CD14-positive monocyte (primary cell): ENCODE measurements around the gene IFNA17. TPM values are rescaled to one million over a fixed set of nuclear protein-coding genes. Genes with fewer than 3 reads are reported as not detected.
"Not testable (repeated sequence)": the region's sequence is repeated elsewhere in the genome, so short reads cannot be mapped to it uniquely, and the experiment has no call there.

Experiments
- DNase-seq, 3 donors: peaks; one replicate each; pipeline ENCODE4 v3.0.0-alpha.2; 2011 to 2022
- H2AFZ ChIP-seq: 2 replicates; pipeline ENCODE4 v1.6.0; 2012; ENCODE audit warnings: mild to moderate bottlenecking, low read depth, low read length, inconsistent platforms; ENCODE audit not compliant: insufficient read depth, poor library complexity, severe bottlenecking
- H3K27ac ChIP-seq, 2 donors: 1 replicate in 1 of 2; 2 replicates in 1 of 2; pipeline ENCODE4 v1.5.1; 2012 to 2013; ENCODE audit warnings: low read length in 2 of 2, control low read depth in 1 of 2, inconsistent platforms in 1 of 2, low read depth in 1 of 2, mild to moderate bottlenecking in 1 of 2
- H3K27me3 ChIP-seq, 2 donors: one replicate each; pipeline versions ENCODE4 v1.6.0 to v1.6.1; 2011 to 2013; ENCODE audit warnings: low read length in 2 of 2; ENCODE audit not compliant: control insufficient read depth in 2 of 2, insufficient read depth in 2 of 2
- H3K36me3 ChIP-seq, 2 donors: replicated peaks in 1 of 2; 1 replicate in 1 of 2; 2 replicates in 1 of 2; pipeline versions ENCODE4 v1.5.1 to v1.6.1; 2012 to 2013; ENCODE audit warnings: low read length in 2 of 2, control low read depth in 1 of 2, inconsistent platforms in 1 of 2, mild to moderate bottlenecking in 1 of 2; ENCODE audit not compliant: insufficient read depth in 2 of 2, control insufficient read depth in 1 of 2
- H3K4me1 ChIP-seq, 2 donors: 1 replicate in 1 of 2; 2 replicates in 1 of 2; pipeline versions ENCODE4 v1.5.1 to v1.6.1; 2012 to 2013; ENCODE audit warnings: low read length in 2 of 2, control low read depth in 1 of 2, inconsistent platforms in 1 of 2, mild to moderate bottlenecking in 1 of 2, moderate library complexity in 1 of 2; ENCODE audit not compliant: insufficient read depth in 2 of 2, control insufficient read depth in 1 of 2
- H3K4me2 ChIP-seq: replicated peaks from 2 replicates; pipeline ENCODE3; 2012; ENCODE audit warnings: low read length, moderate library complexity, mild to moderate bottlenecking; ENCODE audit not compliant: poor library complexity, severe bottlenecking; ENCODE audit errors: extremely low read depth
- H3K4me3 ChIP-seq, 3 experiments: fragments of 200-600 bp in 1 of 3; sonication (generic) in 1 of 3; replicated peaks in 1 of 3; 1 replicate in 2 of 3; 2 replicates in 1 of 3; pipeline ENCODE4 v1.5.1; 2011 to 2013; ENCODE audit warnings: low read length in 3 of 3, mild to moderate bottlenecking in 3 of 3, control low read depth in 2 of 3, low read depth in 2 of 3, inconsistent platforms in 1 of 3, moderate library complexity in 1 of 3
- H3K79me2 ChIP-seq: 2 replicates; pipeline ENCODE4 v1.6.0; 2012; ENCODE audit warnings: mild to moderate bottlenecking, control low read depth, inconsistent platforms, low read length, moderate library complexity; ENCODE audit not compliant: insufficient read depth
- H3K9ac ChIP-seq: 2 replicates; pipeline ENCODE4 v1.6.0; 2017; ENCODE audit warnings: low read length, mild to moderate bottlenecking; ENCODE audit not compliant: insufficient read depth, poor library complexity, severe bottlenecking
- H3K9me3 ChIP-seq, 2 donors: replicated peaks in 1 of 2; 1 replicate in 1 of 2; 2 replicates in 1 of 2; pipeline versions ENCODE4 v1.5.1 to v1.6.1; 2012 to 2013; ENCODE audit warnings: low read length in 2 of 2, control low read depth in 1 of 2; ENCODE audit not compliant: control insufficient read depth in 1 of 2, insufficient read depth in 1 of 2
- H4K20me1 ChIP-seq: 2 replicates; pipeline ENCODE4 v1.6.0; 2012; ENCODE audit warnings: mild to moderate bottlenecking, low read length, control low read depth, moderate library complexity; ENCODE audit not compliant: insufficient read depth
- H3K27ac Mint-ChIP-seq, 7 donors: one replicate each; pipeline ENCODE4 v1.8.0; 2020; ENCODE audit warnings: mild to moderate bottlenecking in 7 of 7, mixed read lengths in 7 of 7, moderate library complexity in 6 of 7, inconsistent platforms in 2 of 7
- H3K27me3 Mint-ChIP-seq, 3 donors: one replicate each; pipeline ENCODE4 v1.8.0; 2021 to 2022; ENCODE audit warnings: low read depth in 3 of 3, mild to moderate bottlenecking in 3 of 3, mixed read lengths in 3 of 3, moderate library complexity in 3 of 3, inconsistent platforms in 1 of 3
- H3K36me3 Mint-ChIP-seq, 2 donors: one replicate each; pipeline ENCODE4 v1.8.0; 2020; ENCODE audit warnings: mixed read lengths in 2 of 2, inconsistent platforms in 1 of 2, mild to moderate bottlenecking in 1 of 2
- H3K4me1 Mint-ChIP-seq: one replicate; pipeline ENCODE4 v1.8.0; 2020; ENCODE audit warnings: mild to moderate bottlenecking, mixed read lengths
- H3K4me3 Mint-ChIP-seq, 2 donors: one replicate each; pipeline ENCODE4 v1.8.0; 2020; ENCODE audit warnings: mild to moderate bottlenecking in 2 of 2, mixed read lengths in 2 of 2, moderate library complexity in 1 of 2
- H3K9me3 Mint-ChIP-seq, 7 donors: one replicate each; pipeline ENCODE4 v1.8.0; 2020 to 2022; ENCODE audit warnings: mixed read lengths in 7 of 7, mild to moderate bottlenecking in 6 of 7, moderate library complexity in 6 of 7, inconsistent platforms in 2 of 7
- WGBS: methylation state at CpG from one replicate; pipeline ENCODE4 v1.1.5; 2013; ENCODE audit warnings: missing lambda C conversion rate; ENCODE audit not compliant: insufficient coverage; 5-methylcytosine and 5-hydroxymethylcytosine counted together
- intact Hi-C, 2 donors: fragments of 100-400 bp; cut with micrococcal nuclease; formaldehyde crosslinking; loops; one replicate each; pipeline versions ENCODE4 v1.15.0 to v1.15.1; 2023
- polyA plus RNA-seq, 3 donors: library from polyadenylated mRNA; depleted of rRNA in 1 of 3; unstranded in 2 of 3; stranded (reverse) in 1 of 3; fragments of 300-500 nt in 2 of 3; fragments of >200 nt in 1 of 3; fragmentation: Illumina TruSeq in 2 of 3; gene quantifications; 1 replicate in 2 of 3; 2 replicates in 1 of 3; pipeline ENCODE4 v1.2.3, GENCODE V29; 2012 to 2021
- TF ChIP-seq, protein P1 (sequence below): fragments of 200-600 bp; IDR thresholded peaks from one replicate; pipeline ENCODE4 v1.8.0; 2022; ENCODE audit warnings: antibody characterized with exemption, mild to moderate bottlenecking

Gene IFNA17
- polyA plus RNA-seq, 3 donors: not detected

GRCh38 chr9:21213411-21214326 is 14.4 kb downstream of the IFNA17 start:
- Mint-ChIP-seq H3K4me3 (peak overlapping the region in 1 of 2 donors; percentile 80), H3K4me1 (peaks cover 19% of the 10 kb centered on the region), H3K27ac (peak overlapping the region in 4 of 7 donors; percentile 9 to 81 (median 32))
- peak; percentile 15 to 35 (median 32) for DNase-seq
- H3K27me3 Mint-ChIP-seq, intact Hi-C loops, H4K20me1 ChIP-seq, H3K36me3 Mint-ChIP-seq, H3K27me3 ChIP-seq, H2AFZ ChIP-seq, H3K36me3 ChIP-seq, H3K4me3 ChIP-seq, H3K79me2 ChIP-seq, H3K9me3 ChIP-seq, H3K27ac ChIP-seq, H3K9ac ChIP-seq, H3K4me2 ChIP-seq, H3K4me1 ChIP-seq, H3K9me3 Mint-ChIP-seq: not testable (repeated sequence)
- TF ChIP-seq, protein P1, sequence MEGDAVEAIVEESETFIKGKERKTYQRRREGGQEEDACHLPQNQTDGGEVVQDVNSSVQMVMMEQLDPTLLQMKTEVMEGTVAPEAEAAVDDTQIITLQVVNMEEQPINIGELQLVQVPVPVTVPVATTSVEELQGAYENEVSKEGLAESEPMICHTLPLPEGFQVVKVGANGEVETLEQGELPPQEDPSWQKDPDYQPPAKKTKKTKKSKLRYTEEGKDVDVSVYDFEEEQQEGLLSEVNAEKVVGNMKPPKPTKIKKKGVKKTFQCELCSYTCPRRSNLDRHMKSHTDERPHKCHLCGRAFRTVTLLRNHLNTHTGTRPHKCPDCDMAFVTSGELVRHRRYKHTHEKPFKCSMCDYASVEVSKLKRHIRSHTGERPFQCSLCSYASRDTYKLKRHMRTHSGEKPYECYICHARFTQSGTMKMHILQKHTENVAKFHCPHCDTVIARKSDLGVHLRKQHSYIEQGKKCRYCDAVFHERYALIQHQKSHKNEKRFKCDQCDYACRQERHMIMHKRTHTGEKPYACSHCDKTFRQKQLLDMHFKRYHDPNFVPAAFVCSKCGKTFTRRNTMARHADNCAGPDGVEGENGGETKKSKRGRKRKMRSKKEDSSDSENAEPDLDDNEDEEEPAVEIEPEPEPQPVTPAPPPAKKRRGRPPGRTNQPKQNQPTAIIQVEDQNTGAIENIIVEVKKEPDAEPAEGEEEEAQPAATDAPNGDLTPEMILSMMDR: peak; percentile 40
- WGBS: no CpG with 5 or more reads among the region's 5 CpGs

- H3K4me3 Mint-ChIP-seq, DNase-seq, H3K4me2 ChIP-seq, H3K4me1 ChIP-seq, H4K20me1 ChIP-seq, intact Hi-C loops, H3K79me2 ChIP-seq, H3K4me3 ChIP-seq, H3K27me3 ChIP-seq, H3K36me3 Mint-ChIP-seq, H3K9ac ChIP-seq, H3K9me3 Mint-ChIP-seq, H3K27me3 Mint-ChIP-seq, H3K36me3 ChIP-seq, H3K9me3 ChIP-seq, H3K27ac ChIP-seq, H2AFZ ChIP-seq: not testable (repeated sequence)
- Mint-ChIP-seq H3K4me1 (peaks cover 21% of the 10 kb centered on the region), H3K27ac (peak overlapping the region in 1 of 7 donors; percentile 48)
- WGBS: 100% methylated on average over 1 of the region's 2 CpGs
Observed at GRCh38 chr9:21212160-21212559, 15.9 kb downstream of the IFNA17 start.

DNA sequence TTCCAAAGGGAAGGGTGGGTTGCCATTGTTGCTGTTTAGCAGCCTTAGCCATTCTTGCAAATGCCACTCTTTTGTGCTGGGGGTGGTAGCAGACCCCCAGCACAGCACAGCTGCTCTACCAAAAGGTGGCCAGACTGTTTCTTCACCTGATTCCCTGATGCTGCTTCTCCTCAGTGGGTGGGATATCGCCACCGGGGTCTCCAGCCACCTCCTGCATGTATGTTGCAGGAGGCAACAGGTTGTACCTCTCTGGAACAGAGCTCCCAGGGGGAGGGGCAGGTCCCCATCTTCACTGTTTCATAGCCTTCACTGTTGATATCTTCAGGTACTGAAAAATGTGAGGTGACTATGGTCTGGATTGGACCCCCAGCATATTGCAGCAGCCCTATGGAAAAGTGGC is 17.2 kb downstream of the IFNA17 start:
- H3K27me3 Mint-ChIP-seq, H3K4me2 ChIP-seq, H3K9me3 Mint-ChIP-seq, H3K79me2 ChIP-seq, H3K27ac ChIP-seq, H3K9ac ChIP-seq, H3K36me3 Mint-ChIP-seq, H3K27me3 ChIP-seq, intact Hi-C loops, H2AFZ ChIP-seq, DNase-seq, H3K4me3 Mint-ChIP-seq, H3K27ac Mint-ChIP-seq, H3K9me3 ChIP-seq, H3K36me3 ChIP-seq, H3K4me3 ChIP-seq, H4K20me1 ChIP-seq, H3K4me1 ChIP-seq: not testable (repeated sequence)
- WGBS: no CpG with 5 or more reads among the region's 2 CpGs
- H3K4me1 Mint-ChIP-seq: peaks cover 21% of the 10 kb centered on the region
